Thymus (tissue), 11 donors: ENCODE data around the gene BCL2L13. TPM values are rescaled to one million over a fixed set of nuclear protein-coding genes. Genes with fewer than 3 reads are reported as not detected.
"Not testable (repeated sequence)": the region's sequence is repeated elsewhere in the genome, so short reads cannot be mapped to it uniquely, and the experiment has no call there.

ENCODE experiments used
- DNase-seq, 9 donors: peaks; one replicate each; pipeline ENCODE4 v3.0.0-alpha.2; 2013; ENCODE audit warnings: low spot score in 9 of 9, low read depth in 6 of 9, missing footprints in 1 of 9
- H3K27ac ChIP-seq, 2 donors: one replicate each; pipeline ENCODE4 v1.5.1; 2013; ENCODE audit warnings: control low read depth in 1 of 2, low read depth in 1 of 2, low read length in 1 of 2, mild to moderate bottlenecking in 1 of 2, moderate library complexity in 1 of 2
- H3K27me3 ChIP-seq, 2 donors: one replicate each; pipeline ENCODE4 v1.5.1; 2013; ENCODE audit warnings: low read length in 1 of 2; ENCODE audit not compliant: control insufficient read depth in 2 of 2, insufficient read depth in 1 of 2
- H3K36me3 ChIP-seq, 2 donors: one replicate each; pipeline ENCODE4 v1.5.1; 2013; ENCODE audit warnings: low read length in 1 of 2, mild to moderate bottlenecking in 1 of 2, moderate library complexity in 1 of 2; ENCODE audit not compliant: control insufficient read depth in 2 of 2, insufficient read depth in 2 of 2
- H3K4me1 ChIP-seq, 2 donors: one replicate each; pipeline ENCODE4 v1.5.1; 2013; ENCODE audit warnings: low read length in 2 of 2; ENCODE audit not compliant: control insufficient read depth in 2 of 2, insufficient read depth in 2 of 2
- H3K4me3 ChIP-seq, 2 donors: one replicate each; pipeline ENCODE4 v1.5.1; 2013; ENCODE audit warnings: low read length in 2 of 2, control low read depth in 1 of 2, mild to moderate bottlenecking in 1 of 2
- H3K9me3 ChIP-seq, 2 donors: one replicate each; pipeline ENCODE4 v1.5.1; 2013; ENCODE audit warnings: low read length in 1 of 2, mild to moderate bottlenecking in 1 of 2; ENCODE audit not compliant: control insufficient read depth in 2 of 2, insufficient read depth in 1 of 2
- WGBS: extraction: QIAGEN DNeasy Blood & Tissue Kit; methylation state at CpG from one replicate; pipeline ENCODE4 v1.1.7; 2013; 5-methylcytosine and 5-hydroxymethylcytosine counted together
- polyA plus RNA-seq: library from polyadenylated mRNA; stranded (reverse); fragments of 200-250 nt; gene quantifications from one replicate; pipeline ENCODE4 v1.2.3, GENCODE V29; 2013
- total RNA-seq: library from RNA; stranded (reverse); fragments of 120-200 nt; gene quantifications from one replicate; pipeline ENCODE4 v1.2.4, GENCODE V29; 2013
- donor health status: healthy.

The BCL2L13 gene
- total and polyA plus RNA-seq, 2 donors = 27.3 to 27.6 TPM

DNA sequence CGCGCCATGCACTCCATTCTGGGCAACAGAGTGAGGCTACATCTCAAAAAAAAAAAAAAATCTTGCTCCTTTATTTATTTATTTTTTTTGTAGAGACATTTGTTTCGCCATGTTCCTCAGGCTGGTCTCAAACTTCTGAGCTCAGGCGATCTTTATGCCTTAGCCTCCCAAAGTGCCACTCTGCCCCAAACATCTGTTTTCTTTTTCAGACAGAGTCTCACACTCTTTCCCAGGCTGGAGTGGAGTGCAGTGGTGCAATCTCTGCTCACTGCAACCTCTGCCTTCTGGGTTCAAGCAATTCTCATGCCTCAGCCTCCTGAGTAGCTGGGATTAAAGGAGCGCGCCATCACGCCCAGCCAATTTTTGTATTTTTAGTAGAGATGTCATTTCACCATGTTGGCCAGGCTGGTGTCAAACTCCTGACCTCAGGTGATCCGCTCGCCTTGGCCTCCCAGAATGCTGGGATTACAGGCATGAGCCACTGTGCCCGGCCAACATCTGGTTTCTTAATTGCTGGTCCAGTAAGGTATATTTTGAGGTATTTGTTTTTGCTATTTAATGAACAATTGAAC, 33.0 kb downstream of the BCL2L13 start:
- H3K36me3 ChIP-seq, H3K9me3 ChIP-seq, DNase-seq, H3K27ac ChIP-seq, H3K27me3 ChIP-seq, H3K4me1 ChIP-seq, H3K4me3 ChIP-seq: not testable (repeated sequence)
- WGBS = over 99% methylated on average over 10 of the region's 10 CpGs

GRCh38 chr22:17672417-17672991, 33.9 kb downstream of the BCL2L13 start:
- H3K9me3 ChIP-seq = no peaks in the 10 kb centered on the region
- no peak for DNase-seq
- peaks cover 0 to 6% of the 10 kb centered on the region in 2 donors for H3K36me3 ChIP-seq
- no peak overlapping the region for H3K4me3 ChIP-seq
- 93% methylated on average over 2 of the region's 2 CpGs for whole genome bisulfite sequencing
- H3K27ac ChIP-seq = no peak overlapping the region
- H3K4me1 ChIP-seq = no peaks in the 10 kb centered on the region
- H3K27me3 ChIP-seq = no peaks in the 10 kb centered on the region

- H3K4me1 ChIP-seq = no peaks in the 10 kb centered on the region
- DNase-seq = no peak
Measured at GRCh38 chr22:17674152-17674551, 35.6 kb downstream of the BCL2L13 start.

DNA sequence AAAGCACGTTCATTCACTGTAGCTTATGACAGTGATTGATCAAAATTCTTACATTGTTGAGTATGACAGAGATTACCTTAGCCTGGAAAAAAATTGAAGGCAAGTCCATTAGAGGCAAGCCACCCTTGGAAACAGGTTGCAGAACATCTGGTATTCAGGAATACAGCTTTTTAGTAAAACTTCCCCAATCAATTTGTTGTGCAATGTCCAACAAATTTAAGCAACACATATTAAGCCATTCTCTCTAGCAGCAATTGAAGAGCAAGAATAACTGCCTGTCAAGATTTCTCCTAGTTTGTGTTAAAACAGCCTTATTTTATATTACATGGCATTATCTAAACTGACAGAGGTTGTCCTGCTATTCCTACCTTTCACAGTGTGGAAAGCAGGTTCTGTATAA, 37.0 kb downstream of the BCL2L13 start:
- 98% methylated on average over 1 of the region's 1 CpG for WGBS

More at GRCh38 chr22:17674152-17674551, 35.6 kb downstream of the BCL2L13 start:
- no peaks in the 10 kb centered on the region for H3K9me3 ChIP-seq
- peaks cover 0 to 6% of the 10 kb centered on the region in 2 donors for H3K36me3 ChIP-seq
- H3K27me3 ChIP-seq = no peaks in the 10 kb centered on the region
- no peak overlapping the region for H3K27ac ChIP-seq
- WGBS = 97% methylated on average over 7 of the region's 7 CpGs
- H3K4me3 ChIP-seq = no peak overlapping the region

DNA sequence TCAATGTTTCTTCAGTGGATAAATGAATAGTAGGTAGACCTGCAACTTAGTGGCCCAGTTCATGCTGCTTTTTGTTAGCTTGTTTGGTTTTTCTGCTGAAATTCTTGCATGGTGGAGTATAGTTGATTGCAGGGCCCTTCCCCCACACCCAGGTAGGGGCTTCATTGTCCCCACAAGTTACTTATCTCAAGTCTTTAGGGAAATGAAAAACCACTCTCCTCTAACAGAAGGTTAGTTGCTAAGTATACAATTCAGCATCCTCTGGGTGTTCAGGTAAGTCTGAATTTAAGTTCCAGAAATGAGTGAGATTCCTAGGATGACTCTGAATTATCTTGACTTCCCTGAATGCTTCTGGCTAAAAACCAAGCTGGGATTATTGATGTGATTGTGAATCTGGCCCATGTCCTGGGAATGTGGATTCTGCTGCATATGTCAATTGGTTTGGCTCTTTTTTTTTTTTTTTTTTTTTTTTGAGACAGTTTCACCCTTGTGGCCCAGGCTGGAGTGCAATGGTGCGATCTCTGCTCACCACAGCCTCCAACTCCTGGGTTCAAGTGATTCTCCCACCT, 40.3 kb downstream of the BCL2L13 start:
- H3K9me3 ChIP-seq = no peaks in the 10 kb centered on the region
- no peak for DNase-seq
- WGBS = 100% methylated on average over 1 of the region's 1 CpG

More for the DNA sequence above, 37.0 kb downstream of the BCL2L13 start:
- Histone ChIP-seq H3K27me3 (no peaks in the 10 kb centered on the region), H3K4me3 (no peak overlapping the region), H3K4me1 (no peaks in the 10 kb centered on the region), H3K27ac (no peak overlapping the region), H3K9me3 (no peaks in the 10 kb centered on the region), H3K36me3 (peaks cover 0 to 4% of the 10 kb centered on the region in 2 donors)
- DNase-seq = no peak

DNA sequence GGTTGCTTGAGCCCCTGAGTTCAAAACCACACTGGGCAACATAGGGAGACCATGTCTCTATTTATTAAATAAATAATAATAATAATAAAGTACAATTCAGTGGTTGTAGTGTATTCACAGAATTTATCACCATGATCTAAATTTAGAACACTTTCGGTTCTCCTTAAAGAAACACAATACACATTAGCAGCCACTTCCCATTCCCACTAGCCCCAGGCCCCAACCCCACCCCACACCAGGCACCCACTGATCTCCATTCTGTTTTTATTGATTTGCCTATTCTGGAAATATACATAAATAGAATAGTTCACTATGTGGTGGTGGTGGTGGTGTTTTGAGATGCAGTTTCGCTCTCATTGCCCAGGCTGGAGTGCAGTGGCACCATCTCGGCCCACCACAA, 45.7 kb downstream of the BCL2L13 start:
- WGBS = 91% methylated on average over 3 of the region's 3 CpGs
- no peak overlapping the region for H3K4me3 ChIP-seq
- DNase-seq = no peak
- no peak overlapping the region for H3K27ac ChIP-seq
- H3K4me1 ChIP-seq = no peaks in the 10 kb centered on the region
- no peaks in the 10 kb centered on the region for H3K9me3 ChIP-seq
- H3K27me3 ChIP-seq = no peaks in the 10 kb centered on the region
- peaks cover 2 to 4% of the 10 kb centered on the region in 2 donors for H3K36me3 ChIP-seq

More for the DNA sequence above, 40.3 kb downstream of the BCL2L13 start:
- H3K27me3 ChIP-seq = no peaks in the 10 kb centered on the region
- H3K36me3 ChIP-seq = no peaks in the 10 kb centered on the region
- H3K4me1 ChIP-seq = no peaks in the 10 kb centered on the region
- no peak overlapping the region for H3K4me3 ChIP-seq
- no peak overlapping the region for H3K27ac ChIP-seq

DNA sequence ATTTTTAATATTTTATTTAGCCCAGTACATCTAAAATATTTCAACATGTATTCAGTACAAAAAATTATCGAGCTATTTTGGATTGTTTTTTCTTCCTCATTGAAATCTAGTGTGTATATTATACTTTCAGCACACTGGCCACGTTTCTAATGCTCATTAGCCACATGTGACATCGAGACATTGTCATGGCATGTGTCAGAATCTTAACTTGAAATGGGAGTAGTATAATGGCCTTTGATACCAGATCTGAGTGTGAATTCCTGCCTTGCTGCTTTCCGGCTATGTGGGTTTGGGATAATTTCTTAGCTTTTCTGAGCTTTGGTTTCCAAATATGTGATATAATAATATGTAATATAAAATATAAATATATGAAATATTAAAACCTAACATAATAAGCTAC, 54.3 kb downstream of the BCL2L13 start:
- H3K4me3 ChIP-seq = no peak overlapping the region
- H3K9me3 ChIP-seq = no peaks in the 10 kb centered on the region
- H3K4me1 ChIP-seq = no peaks in the 10 kb centered on the region
- no peak overlapping the region for H3K27ac ChIP-seq
- no peak for DNase-seq
- no peaks in the 10 kb centered on the region for H3K27me3 ChIP-seq
- 95% methylated on average over 4 of the region's 4 CpGs for WGBS
- peaks cover 9 to 12% of the 10 kb centered on the region in 2 donors for H3K36me3 ChIP-seq

DNA sequence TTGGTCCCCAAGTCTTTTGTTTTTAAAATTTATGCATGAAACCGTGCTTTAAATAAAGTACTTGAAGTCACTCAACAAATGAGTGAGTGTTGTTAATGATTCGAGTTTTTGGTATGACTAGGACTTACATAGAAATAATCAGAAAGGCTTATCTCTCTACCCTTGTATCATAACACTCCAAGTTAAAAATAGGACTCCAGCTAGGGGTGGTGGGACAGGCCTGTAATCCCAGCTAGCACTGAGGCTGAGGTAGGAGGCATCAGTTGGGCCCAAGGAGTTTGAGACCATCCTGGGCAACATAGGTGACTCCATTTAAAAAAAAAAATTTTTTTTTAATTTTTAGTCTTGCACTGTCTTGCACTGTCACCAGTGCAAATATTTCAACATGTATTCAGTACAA, 55.6 kb downstream of the BCL2L13 start:
- Histone ChIP-seq H3K36me3 (peaks cover 5 to 12% of the 10 kb centered on the region in 2 donors), H3K4me1 (no peaks in the 10 kb centered on the region), H3K27me3 (no peaks in the 10 kb centered on the region), H3K27ac (no peak overlapping the region), H3K9me3 (no peaks in the 10 kb centered on the region), H3K4me3 (no peak overlapping the region)
- DNase-seq = no peak
- 97% methylated on average over 2 of the region's 2 CpGs for WGBS

- Histone ChIP-seq H3K4me3 (no peak overlapping the region), H3K4me1 (no peaks in the 10 kb centered on the region), H3K27me3 (no peaks in the 10 kb centered on the region), H3K36me3 (peaks cover 5 to 12% of the 10 kb centered on the region in 2 donors), H3K27ac (no peak overlapping the region), H3K9me3 (no peaks in the 10 kb centered on the region)
- DNase-seq = no peak
- WGBS = 88% methylated on average over 6 of the region's 6 CpGs
Measured at GRCh38 chr22:17694752-17695151, 56.2 kb downstream of the BCL2L13 start.
